ENCODE measurements around the gene SEMA3C.

The SEMA3C gene

DNA sequence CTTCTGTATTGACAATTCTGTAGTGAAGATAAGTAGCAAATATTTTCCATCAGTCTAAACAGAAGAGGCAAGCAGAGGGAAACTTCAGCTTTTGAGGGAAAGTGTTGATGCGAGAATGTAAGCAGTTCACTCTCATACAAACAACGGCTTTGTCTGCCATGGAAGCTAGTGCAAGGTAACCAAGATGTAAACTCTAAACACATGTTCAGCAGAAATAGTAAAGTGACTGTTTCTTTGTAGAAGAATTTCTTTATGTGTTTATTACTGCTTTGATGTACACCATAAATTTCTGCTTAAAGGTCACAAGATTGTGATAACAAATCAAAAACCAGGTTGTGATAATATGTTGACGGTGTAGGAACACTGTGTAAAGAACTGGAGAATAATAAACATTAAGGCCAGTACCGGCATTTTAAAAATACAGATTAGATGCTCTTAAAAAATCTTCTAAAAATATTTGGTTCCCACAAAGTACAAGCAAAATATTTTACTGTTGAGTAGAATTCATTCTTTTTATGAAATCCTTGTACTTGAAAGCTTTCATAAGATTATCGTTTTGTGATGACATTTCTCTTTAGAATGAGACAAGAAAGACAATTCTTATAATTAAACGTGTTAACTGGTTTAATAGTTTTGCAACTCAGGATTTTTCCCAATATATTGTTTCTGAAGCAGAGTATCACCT, 34.2 kb downstream of the SEMA3C start:
- DNase-seq, result no peak

DNA sequence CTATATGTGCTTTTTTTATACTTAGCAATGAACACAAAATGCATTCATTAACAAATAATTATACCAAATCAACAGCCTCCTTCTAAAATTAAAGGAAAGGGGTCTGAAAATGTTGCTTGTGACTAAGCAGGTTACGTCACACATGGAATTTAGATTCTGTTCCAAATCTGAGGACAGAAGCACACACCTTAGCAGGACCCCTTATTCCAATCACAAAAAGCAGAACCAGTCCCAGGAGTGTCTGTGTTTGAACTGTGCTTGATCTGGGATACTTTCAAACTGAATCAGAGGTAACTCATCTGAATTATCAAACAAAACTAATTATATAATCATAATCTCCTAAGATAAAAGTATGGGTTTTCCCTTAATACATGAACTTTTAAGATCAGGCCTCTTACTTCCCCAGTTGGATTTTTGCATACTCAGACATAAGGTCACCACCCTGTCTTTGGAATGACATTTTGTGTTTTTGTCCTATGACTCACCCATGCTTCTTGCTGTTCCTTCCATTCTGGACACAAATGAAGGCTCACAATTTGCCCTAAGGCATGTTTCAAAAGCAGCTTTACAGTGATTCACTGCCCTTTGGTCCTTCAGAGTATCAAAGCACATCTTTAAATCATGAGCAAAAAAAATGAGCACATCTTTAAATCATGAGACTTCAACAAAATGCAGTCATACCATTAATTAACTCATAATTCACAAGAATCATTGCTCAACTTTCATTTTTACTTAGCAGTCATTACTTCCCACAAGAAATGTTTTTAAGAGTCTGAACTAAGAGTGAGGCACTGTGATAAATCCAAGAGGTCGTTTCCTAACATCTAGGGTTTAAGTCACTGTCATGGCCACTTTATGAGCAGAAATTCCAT, 35.5 kb downstream of the SEMA3C start:
- no peak for DNase-seq

DNA sequence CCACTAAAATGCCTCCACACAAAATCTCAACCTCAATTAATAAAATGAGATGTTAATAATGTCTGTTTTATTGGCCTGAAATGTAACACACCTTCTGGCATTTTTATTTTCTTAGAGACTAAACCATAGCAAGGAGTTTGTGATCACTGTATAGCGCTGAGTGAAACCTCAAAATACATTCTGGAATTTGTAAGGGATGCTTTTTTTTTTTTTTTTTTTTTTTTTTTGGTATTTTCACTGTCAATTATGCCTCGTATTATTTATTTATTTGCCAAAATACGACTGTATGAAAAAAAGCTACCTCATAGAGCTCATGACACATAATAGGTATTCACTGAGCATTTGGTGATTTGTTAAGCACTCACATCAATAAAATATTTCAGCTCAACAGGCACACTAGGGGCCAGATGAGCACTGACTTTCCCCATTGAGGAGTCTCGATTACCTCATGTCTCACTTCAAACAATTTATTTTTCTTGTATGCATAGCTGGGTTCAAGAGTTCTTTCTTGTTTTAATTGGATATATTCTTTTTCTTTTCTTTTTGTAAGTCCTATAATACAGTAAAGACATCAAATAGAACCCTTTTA, 36.5 kb downstream of the SEMA3C start:
- no peak for DNase-seq

DNA sequence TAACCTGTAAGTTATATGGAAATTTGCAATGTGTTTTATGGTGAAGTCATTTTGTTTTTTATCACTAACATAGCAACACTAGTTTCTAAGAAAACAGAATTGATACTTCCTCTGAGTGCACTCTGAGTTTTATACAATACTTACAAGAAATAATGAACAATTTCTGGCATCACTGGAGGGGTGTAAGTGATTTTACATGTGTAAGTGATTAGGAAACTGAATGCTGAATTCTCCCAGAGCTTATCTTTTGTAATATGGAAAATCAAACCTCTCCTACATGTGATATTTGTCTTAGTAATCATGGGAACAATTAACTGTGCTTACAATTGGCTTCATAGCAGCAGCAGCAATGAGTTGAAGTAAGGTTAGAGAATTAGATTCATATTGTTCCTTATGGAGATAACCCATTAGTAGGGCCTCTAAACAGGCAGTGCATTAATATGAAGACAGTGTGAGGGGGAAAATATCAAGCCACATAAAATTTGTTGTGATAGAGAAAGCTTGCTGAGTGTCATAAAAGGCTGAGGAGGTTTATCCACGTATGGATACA, 37.4 kb downstream of the SEMA3C start:
- no peak for DNase-seq

DNA sequence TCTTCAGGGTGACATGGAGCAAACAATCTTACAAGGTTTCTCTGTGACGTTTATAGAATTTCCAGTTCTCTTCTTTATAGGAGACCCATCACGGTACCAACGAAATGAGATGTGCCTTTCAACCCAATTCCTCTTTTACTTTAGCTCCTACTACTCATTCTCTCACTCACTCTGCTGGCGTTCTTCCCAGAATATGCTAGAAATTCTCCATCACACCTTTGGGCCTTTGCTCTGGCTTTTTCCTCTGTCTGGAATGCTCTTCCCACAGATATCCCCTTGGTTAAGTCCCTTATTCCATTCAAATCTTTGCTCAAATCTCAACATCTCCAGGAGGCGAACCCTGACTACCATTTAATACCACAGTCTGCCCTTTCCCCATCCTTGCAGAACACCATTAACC, 39.0 kb downstream of the SEMA3C start:
- DNase-seq, result no peak

DNA sequence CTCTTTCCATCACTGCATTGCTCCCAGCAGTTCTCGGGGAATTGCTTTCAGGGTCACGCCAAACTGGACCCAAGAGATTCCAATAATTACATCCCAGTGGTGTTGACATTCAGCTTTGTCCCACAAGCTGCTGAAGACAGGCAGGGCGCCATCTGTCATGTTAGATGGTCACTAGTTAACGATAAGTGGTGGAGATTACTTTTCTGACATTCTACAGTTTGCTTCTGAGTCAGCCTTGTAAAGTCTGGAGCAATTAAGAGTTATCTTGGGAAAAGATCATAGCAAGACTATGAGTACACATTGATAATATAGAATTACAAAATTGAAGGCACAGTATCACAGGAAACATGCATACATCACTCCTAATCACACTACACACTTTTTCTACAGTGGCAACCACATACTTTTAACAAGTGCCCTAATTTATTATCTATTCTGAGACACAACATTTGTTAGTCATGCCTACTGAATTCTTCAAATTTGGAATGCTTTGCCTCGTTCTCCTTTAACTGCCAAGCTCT, 41.9 kb downstream of the SEMA3C start:
- no peak for DNase-seq

DNA sequence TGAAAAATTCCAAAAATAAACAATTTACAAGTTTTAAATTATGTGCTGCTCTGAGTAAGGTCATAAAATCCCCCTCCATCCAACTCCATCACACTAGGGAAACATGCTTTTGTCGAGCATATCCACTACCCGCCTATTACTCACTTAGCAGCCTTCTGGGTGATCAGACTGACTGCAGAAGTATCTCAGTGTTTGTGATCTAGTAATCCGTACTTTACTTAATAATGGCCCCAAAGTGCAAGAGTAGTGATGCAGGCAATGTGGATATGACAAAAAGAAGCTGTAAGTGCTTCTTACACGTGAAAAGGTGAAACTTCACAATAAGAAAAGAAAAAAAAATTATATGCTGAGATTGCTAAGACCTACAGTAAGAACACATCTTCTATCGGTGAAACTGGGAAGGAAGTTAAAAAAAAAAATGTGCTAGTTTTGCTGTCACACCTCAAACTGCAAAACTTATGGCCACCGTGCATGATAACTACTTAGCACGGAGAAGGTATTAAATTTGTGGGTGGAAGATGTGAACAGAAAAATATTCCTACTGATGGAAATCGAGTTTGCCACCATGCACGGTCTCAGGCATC, 43.2 kb downstream of the SEMA3C start:
- no peak for DNase-seq

DNA sequence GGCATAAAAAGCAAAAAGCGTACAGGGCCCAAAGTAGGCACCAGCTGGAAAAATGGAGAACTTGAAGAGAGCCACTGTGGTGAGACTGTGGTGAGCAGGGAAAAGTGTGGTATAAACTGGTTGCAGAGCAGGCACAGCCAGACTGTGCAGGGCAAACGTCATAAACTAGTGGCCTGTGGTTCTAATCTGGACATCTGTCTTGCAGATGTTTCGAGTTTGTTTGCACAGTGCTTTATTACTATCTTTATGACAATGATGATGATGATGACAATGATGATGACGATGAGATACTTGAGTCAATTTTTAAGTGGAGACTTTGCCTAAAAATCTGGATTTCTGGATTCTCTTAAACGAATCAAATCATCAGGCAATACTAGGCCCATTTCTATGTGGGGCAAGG, 45.7 kb downstream of the SEMA3C start:
- DNase-seq, result no peak

DNA sequence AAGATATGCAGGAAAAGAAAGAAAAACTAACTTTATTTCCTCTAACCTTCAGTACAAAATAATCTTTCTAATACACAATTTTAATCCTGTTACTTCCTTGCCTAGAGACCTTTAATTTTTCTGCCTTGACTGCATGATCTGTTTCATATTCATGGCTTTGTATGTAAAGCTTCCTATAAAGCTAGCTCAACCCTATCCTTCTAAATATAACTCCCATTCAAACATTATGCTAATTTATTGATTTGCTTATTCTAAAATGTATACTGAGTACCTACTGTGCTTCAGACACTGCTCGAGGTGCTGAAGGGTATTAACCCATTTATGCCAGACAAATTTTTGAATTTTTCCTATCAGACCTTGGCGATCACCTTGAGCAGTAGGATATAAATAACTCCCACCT, 47.6 kb downstream of the SEMA3C start:
- DNase-seq, result no peak

DNA sequence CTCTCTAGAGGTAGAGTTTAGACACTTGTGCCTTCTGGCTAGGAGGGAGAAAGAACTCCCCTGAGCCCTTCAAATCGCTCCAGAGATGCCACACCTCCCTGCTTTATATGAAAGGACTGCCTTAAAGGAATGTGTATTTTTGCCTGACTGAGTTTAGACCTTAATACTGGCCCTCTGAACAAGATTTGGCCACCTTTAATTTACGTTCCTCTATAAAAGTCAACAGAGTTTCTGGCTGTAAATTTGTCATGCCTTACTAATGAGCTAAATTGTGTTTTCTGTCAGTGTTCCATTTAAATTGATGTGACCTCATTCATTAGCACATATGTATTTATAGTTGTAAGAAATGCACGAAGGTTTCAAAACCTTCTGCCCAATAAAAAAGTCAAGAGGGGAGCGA, 48.0 kb downstream of the SEMA3C start:
- no peak for DNase-seq

DNA sequence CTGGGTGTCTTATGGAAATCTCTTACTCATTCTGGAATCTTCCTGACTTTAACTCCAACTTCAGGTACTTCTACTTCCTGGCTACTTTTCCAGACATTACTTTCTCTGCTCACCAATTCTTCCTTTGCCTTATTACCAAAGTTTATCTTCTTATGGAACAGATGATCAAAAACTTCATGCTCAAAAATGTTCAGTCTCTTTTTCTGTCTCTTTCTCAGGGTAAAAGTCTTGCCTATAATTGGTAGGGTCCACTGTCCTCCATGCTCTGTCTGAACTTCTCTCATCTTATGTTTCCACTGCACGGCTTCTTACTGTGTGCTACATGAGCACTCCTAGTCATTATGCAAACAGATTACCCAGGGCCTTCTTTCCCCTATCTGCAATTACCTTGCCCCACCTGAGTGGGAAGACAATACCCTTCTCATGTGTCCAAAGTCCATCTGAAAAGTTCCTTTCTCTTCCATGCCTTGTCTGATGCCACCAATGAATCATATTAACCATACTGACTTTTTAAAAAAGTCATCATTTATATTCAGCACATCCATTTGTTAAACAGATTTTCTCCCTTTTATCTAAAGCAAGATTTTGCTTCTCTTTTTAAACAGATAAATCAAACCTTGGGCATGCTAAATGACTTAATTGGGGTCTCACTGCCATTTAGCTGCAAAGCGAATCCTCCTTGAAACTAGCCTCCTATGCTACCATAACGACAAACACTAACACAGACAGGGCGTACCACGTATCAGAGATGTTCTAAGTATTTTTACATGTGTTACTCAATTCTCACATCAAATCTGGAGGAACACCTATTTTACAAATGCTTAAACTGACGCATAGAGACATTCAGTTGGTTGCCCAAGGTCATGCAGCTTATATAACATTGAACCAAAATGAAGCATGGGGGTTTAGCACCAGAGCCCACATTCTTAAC, 48.8 kb downstream of the SEMA3C start:
- DNase-seq, result no peak

DNA sequence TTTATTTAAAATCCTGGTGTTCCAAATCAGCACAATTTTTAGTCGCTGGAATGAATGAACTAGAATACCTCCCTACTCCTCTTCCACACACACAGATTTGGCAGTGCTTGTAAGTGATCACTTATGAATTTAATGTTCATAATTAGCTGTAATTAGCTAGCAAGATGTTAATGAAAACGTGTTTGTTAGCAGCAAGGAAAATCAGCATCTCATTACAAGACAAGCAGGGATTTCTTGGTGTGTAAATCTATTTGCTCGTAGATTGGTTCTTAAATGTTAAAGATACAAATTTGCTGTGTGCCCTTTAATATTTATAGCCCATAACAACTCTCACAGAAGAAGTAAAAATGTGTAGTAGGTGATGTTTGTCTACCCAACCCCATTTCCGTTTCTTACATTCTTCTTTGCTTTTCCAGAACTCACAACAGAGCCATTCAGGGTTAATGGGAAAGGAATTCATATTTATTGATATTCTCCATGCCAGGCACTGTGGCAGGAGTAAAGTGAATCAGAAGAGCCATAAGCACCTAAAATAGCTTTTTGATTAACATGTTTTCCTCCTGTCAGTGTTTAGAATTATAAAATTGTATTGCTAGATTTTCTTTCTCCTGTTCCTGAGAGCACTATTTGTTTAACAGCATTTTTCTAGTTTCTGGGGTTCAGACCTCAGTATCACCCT, 49.6 kb downstream of the SEMA3C start:
- DNase-seq, result no peak

DNA sequence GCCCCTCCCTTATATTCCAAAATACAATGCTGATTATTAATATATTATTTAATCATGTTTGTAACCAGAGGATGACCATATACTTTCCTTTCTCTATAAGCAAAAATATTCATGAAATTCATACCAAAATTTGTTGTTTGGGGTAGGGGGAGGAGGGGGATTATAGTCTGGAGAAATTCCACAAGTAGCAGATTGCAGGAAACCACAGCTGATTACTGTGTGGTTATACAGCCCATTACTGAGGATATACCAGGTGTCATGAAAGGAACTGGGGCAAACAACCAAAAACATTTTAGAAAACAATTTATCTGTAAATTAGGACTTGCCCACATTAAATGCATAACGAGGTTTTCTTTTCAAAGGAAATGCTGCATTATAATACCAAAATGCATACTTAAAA, 50.3 kb downstream of the SEMA3C start:
- no peak for DNase-seq

DNA sequence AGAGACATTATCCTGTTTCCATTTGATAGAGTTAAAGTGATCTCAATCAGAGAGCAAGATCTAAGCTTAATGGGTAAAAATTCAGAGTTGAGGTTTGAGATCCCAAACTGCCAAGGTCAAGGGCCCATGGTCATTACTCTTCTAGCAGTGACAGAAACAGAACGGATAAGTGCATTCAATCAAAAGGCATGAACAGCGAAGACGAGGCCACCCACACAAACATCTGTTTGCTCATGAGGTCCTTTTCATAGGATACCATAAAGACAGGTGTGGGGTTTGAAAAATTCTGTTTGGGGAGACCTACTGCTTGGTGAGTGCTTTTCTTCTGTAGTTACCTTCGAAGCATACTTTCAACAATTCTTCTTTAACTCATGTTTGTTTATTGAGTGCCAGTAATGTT, 58.3 kb downstream of the SEMA3C start:
- no peak for DNase-seq

DNA sequence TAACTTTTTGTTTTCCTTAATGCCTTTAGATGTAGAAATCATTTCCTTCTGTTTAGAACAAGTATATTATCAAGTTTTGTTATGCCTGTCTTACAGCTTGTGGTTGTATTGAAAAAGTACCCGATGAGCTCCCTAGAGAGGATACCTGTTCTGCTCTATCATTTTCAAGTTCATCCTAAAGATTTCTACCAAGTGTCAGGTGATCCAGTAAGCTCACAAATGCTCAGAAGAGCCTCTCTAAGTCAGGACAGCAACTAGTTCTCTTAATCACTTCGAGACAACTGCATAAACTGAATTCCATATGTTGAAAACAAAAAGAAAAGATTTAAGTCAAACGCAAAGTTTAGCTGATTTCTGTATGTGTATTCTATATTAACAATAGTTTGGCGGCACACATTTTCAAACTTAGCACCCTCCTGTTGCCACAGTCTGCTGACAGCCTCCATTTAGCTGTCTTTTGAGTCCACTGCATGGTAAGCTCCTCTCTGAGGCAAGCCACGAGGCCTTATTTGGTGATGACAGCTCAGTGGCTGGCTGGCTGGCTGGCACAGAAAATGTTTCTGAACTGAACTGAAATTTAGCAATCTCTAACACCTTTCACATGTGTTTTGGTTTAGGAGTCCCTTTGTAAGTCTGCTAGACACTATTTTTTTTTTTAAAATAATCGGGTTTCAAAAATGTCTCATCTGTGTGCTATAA, 59.4 kb downstream of the SEMA3C start:
- DNase-seq, result no peak

DNA sequence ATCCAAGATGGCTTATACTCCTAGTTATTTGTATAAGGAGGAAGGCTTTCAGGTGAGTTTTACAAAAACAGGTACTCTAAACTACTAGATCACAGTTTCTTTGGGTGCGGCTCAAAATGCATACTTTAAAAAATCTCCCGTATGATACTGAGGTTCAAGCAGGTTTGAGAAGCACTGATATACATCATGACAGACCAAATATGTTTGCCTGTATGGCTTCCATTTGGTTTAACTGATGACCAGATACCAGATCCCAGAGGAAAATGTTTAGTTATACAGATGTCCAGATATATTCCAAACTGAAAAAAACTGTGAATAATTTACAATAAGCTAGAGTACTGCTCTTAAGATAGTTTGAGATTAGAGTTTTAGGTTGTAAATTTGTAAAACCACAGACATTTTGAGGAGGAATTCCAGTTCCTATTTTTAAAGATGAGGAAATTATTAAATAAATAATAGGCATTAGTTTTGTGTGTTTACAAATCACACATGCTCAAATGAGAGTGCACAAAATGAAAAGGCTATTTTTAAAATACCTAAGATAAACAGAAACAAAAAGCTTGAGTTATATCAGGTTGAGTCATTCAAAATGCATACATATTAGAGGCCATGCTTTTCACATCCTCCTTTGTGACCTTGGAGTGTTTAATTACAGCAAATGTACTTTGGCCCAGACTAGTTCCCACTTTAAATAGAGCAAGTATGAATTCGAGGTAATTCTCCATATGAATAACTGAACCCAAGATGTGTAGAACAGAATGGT, 60.5 kb downstream of the SEMA3C start:
- no peak for DNase-seq

DNA sequence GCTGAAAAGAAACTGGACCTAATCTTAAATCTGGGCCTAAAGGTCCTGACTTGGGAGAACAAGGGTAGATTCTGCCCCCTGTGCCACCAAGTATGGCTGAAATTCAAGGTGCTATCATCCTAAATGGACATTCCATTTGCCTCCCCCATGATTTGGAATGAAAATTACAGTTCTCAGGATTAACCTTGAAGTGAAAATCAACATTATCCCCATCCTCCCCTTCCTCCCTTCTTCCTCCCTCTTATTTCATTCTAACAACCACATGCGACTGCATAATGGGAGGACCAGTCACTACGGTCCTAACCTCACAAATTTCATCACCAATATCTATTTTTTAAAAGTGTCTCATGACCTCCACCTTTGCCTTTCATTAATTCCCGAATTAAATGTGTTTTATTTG, 62.1 kb downstream of the SEMA3C start:
- DNase-seq, result no peak

DNA sequence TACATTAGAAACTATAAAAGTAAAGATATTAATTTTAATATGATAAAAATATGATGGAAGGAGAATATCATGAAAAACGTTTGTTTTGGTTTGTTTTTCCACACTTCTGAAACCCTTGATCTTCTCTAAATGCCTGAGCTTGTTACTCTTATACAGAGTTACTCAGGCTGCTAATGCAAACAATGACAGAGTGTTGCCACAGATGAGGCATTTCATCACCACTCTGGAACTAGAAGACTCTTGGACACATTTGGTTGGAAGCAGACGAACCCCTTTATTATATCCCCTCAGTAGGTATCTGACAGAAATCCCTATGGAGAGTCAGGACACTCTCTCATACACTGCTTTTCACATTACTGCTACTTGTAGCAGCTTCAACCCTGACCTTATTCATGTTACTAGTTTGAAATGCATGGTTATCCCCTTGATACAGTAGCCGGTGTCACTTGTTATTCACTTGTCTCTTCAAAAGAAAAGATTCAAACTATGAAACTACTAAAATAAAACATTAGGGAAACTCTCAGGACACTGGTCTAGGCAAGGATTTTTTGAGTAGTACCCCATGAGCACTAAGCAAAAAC, 66.9 kb downstream of the SEMA3C start:
- no peak for DNase-seq

DNA sequence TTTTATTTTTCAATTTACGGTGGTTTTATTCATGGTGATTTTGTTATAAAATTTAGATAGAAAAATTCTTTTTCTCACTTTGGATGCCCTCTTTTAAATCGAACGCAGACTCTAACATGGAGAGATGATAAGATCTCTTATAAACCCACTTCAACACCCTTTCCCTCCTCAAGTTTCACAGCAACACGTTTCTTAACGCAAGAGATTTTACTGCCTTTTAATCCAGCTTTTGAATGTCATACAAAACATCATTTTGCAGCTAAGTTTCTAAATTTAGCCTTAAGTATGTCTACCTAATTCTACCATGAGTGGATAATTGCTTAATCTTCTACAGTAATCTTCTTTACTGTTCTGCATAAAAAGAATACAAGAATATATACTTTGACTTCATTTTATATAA, 70.0 kb downstream of the SEMA3C start:
- DNase-seq, result no peak

DNA sequence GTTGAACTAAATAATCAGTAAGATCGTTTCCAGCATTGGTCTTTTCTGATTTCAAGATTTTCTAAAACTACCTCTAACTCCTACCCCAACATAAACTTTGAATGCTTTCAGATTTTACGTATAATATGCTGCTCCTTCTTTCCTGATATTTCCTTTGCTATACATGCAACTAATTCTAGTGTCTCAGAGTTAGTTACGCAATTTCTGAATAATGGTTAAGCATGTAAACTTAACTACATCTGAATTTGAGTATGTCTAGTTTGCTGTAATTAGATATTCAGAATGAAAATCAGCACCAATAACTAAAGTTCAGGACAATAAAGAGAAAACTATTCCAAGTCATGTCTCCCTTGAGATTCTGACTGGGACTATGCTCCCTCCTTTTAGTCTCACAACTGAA, 71.0 kb downstream of the SEMA3C start:
- DNase-seq, result no peak

All from NCI-H2081 (cell line).